ENCODE results near the gene TRAPPC3.

- TF ChIP-seq CTCF (IDR thresholded peaks at IDR 0.05; ENCODE audit: insufficient read depth, low read length, poor library complexity, severe bottlenecking), result no peak
- TF ChIP-seq EZH2phosphoT487 (conservative IDR thresholded peaks at IDR 0.05; ENCODE audit: low read length), result no peak
Observed at GRCh38 chr1:36153476-36153875, 4.2 kb upstream of the TRAPPC3 start.

All from SU-DHL-6 (cell line).